Skeletal muscle satellite cell (primary cell): Measurements from ENCODE around the gene EIF2AK3. TPM values are rescaled to one million over a fixed set of nuclear protein-coding genes. Genes with fewer than 3 reads are reported as not detected.

Experiments used
- H3K27me3 ChIP-seq: 2 replicates; pipeline ENCODE4 v1.7.0; 2013; ENCODE audit warnings: low read length; ENCODE audit not compliant: control insufficient read depth, insufficient read depth
- H3K36me3 ChIP-seq: 2 replicates; pipeline ENCODE4 v1.7.0; 2013; ENCODE audit warnings: mild to moderate bottlenecking, control low read depth, low read length; ENCODE audit not compliant: insufficient read depth
- H3K4me1 ChIP-seq: 2 replicates; pipeline ENCODE4 v1.7.0; 2013; ENCODE audit warnings: low read length; ENCODE audit not compliant: control insufficient read depth, insufficient read depth
- H3K4me2 ChIP-seq: 2 replicates; pipeline ENCODE4 v1.7.0; 2013; ENCODE audit warnings: mild to moderate bottlenecking, low read length
- H3K4me3 ChIP-seq: 2 replicates; pipeline ENCODE4 v1.7.0; 2013; ENCODE audit warnings: low read length
- H3K9ac ChIP-seq: 2 replicates; pipeline ENCODE4 v1.7.0; 2013; ENCODE audit warnings: mild to moderate bottlenecking, low read depth, low read length, moderate library complexity
- H3K9me3 ChIP-seq: replicated peaks from 2 replicates; pipeline ENCODE4 v1.7.0; 2013; ENCODE audit warnings: mild to moderate bottlenecking, control low read depth, low read length
- total RNA-seq: library from RNA; depleted of rRNA; stranded (reverse); fragments of >200 nt; gene quantifications from 2 replicates; pipeline ENCODE4 v1.2.3, GENCODE V29; 2012; rRNA removed

Gene EIF2AK3
- total RNA-seq, result 14.0 and 18.5 TPM in 2 replicates

DNA sequence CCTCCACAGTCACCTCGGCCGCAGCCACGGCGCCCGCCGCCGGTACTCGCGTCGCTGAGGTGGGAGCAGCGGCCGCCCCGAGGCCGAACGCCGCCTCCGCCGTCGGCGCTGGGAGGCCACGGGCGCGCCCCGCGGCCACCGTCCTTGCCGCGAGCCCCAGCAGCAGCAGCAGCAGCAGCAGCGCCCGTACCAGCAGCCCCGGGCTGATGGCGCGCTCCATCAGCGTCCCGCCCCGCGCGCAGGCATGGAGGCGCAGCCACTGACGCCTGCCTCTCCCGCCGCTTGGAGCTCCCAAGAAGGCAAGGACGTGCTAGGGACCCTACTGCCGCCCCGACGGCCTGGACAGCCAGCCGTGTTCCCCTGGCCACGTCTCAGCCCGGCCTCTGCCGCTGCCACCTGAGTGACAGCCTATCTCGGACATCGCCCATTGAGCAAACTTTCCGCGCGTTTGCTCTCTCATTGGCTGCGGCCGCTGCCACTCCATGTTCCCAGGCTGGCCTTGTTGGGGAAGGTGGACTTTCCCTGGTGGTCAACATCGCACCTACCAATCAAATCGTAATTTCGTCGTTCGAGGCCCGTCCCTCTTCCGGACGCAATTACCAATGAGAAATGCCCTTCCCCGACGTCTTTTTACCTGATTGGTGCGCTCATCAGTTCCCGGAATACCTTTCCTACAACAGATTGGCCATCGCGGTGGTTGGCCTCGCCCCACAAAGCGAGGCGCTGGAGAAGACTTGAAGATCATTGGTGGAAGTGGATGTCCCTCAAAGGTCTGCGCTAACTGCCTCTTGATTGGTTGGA, at the start of gene EIF2AK3:
EIF2AK3 (minus strand) TSS at position 410 of the 801 bp plus-strand sequence; CDS start at position 220, 190 bp downstream.
- no peaks in the 10 kb centered on the region for H3K27me3 ChIP-seq
- H3K4me1 ChIP-seq, result peaks cover 19% of the 10 kb centered on the region
- H3K4me2 ChIP-seq, result peak within 1 kb of the TSS; percentile 87
- H3K9me3 ChIP-seq, result no peaks in the 10 kb centered on the region
- peak within 1 kb of the TSS; percentile 88 for H3K4me3 ChIP-seq
- H3K36me3 ChIP-seq, result no peaks in the 10 kb centered on the region
- peak within 1 kb of the TSS; percentile 88 for H3K9ac ChIP-seq

GRCh38 chr2:88673363-88673762, 46.1 kb upstream of the EIF2AK3 start:
- H3K4me2 ChIP-seq, result no peak overlapping the region
- H3K9ac ChIP-seq, result no peak overlapping the region
- peaks cover 34% of the 10 kb centered on the region for H3K27me3 ChIP-seq
- H3K36me3 ChIP-seq, result no peaks in the 10 kb centered on the region
- no peaks in the 10 kb centered on the region for H3K9me3 ChIP-seq
- no peak overlapping the region for H3K4me3 ChIP-seq
- H3K4me1 ChIP-seq, result no peaks in the 10 kb centered on the region

- no peak overlapping the region for H3K4me2 ChIP-seq
- H3K27me3 ChIP-seq, result peaks cover 44% of the 10 kb centered on the region
- no peaks in the 10 kb centered on the region for H3K4me1 ChIP-seq
- H3K9me3 ChIP-seq, result no peaks in the 10 kb centered on the region
- H3K36me3 ChIP-seq, result no peaks in the 10 kb centered on the region
- H3K9ac ChIP-seq, result no peak overlapping the region
- no peak overlapping the region for H3K4me3 ChIP-seq
Measured at GRCh38 chr2:88671786-88672427, 44.6 kb upstream of the EIF2AK3 start.

- Histone ChIP-seq H3K4me2 (no peak overlapping the region), H3K36me3 (no peaks in the 10 kb centered on the region), H3K9me3 (no peaks in the 10 kb centered on the region), H3K4me1 (no peaks in the 10 kb centered on the region), H3K9ac (no peak overlapping the region), H3K27me3 (peaks cover 38% of the 10 kb centered on the region), H3K4me3 (no peak overlapping the region)
Measured at GRCh38 chr2:88669482-88670214, 42.4 kb upstream of the EIF2AK3 start.

GRCh38 chr2:88668862-88669261, 41.6 kb upstream of the EIF2AK3 start:
- Histone ChIP-seq H3K9ac (no peak overlapping the region), H3K4me1 (no peaks in the 10 kb centered on the region), H3K4me2 (no peak overlapping the region), H3K36me3 (no peaks in the 10 kb centered on the region), H3K4me3 (no peak overlapping the region), H3K9me3 (no peaks in the 10 kb centered on the region), H3K27me3 (peaks cover 34% of the 10 kb centered on the region)

- no peaks in the 10 kb centered on the region for H3K4me1 ChIP-seq
Measured at GRCh38 chr2:88667219-88667618, 40.0 kb upstream of the EIF2AK3 start.

GRCh38 chr2:88666576-88666975, 39.3 kb upstream of the EIF2AK3 start:
- Histone ChIP-seq H3K4me1 (no peaks in the 10 kb centered on the region), H3K9ac (no peak overlapping the region), H3K9me3 (no peaks in the 10 kb centered on the region)

More at GRCh38 chr2:88667219-88667618, 40.0 kb upstream of the EIF2AK3 start:
- H3K4me2 ChIP-seq, result no peak overlapping the region
- H3K9ac ChIP-seq, result no peak overlapping the region
- H3K9me3 ChIP-seq, result no peaks in the 10 kb centered on the region
- no peaks in the 10 kb centered on the region for H3K36me3 ChIP-seq
- H3K27me3 ChIP-seq, result peaks cover 34% of the 10 kb centered on the region
- no peak overlapping the region for H3K4me3 ChIP-seq

DNA sequence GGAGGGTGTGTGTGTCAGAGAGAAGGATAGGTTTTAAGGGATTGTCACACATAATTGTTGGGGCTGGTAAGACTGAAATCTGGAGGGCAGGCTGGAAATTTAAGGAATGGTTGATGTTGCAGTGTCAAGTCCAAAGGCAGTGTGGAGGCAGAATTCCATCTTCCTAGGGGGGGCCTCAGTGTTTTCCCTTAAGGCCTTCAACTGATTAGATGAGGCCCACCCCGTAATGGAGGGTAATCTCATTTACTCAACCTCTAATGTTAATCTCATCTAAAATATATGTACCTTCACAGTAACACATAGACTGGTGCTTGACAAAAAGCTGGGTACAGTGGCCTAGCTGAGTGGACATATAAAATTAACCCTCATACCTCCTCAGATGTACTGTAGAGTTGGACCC, 33.4 kb upstream of the EIF2AK3 start:
- Histone ChIP-seq H3K4me1 (peaks cover 16% of the 10 kb centered on the region), H3K27me3 (peaks cover 9% of the 10 kb centered on the region), H3K4me2 (no peak overlapping the region), H3K36me3 (no peaks in the 10 kb centered on the region), H3K9ac (no peak overlapping the region), H3K9me3 (no peaks in the 10 kb centered on the region), H3K4me3 (no peak overlapping the region)

More at GRCh38 chr2:88666576-88666975, 39.3 kb upstream of the EIF2AK3 start:
- peaks cover 34% of the 10 kb centered on the region for H3K27me3 ChIP-seq
- H3K4me2 ChIP-seq, result no peak overlapping the region
- H3K36me3 ChIP-seq, result no peaks in the 10 kb centered on the region
- no peak overlapping the region for H3K4me3 ChIP-seq

DNA sequence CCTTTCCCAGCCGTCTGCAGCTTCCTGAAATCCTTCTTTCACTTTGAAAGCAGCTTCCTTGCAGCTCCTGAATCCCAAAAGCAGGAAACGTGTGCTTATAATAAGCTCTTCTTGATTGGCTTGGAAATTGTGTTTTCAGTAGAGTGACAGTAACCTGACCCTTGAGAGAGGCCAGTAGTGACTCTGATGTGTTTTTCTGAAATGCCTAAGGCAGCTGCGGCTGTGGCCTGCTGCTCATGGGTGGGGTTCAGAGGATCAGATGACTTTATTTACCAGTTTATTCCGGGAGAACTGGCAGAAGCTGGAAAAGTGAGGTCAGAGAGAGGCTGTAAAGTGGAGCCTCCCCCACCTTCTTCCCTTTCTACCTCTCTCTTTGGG, 32.3 kb upstream of the EIF2AK3 start:
- Histone ChIP-seq H3K9me3 (no peaks in the 10 kb centered on the region), H3K4me1 (peaks cover 16% of the 10 kb centered on the region), H3K4me2 (peak overlapping the region; percentile 44), H3K27me3 (peaks cover 9% of the 10 kb centered on the region), H3K9ac (peak overlapping the region; percentile 27), H3K36me3 (no peaks in the 10 kb centered on the region), H3K4me3 (no peak overlapping the region)

DNA sequence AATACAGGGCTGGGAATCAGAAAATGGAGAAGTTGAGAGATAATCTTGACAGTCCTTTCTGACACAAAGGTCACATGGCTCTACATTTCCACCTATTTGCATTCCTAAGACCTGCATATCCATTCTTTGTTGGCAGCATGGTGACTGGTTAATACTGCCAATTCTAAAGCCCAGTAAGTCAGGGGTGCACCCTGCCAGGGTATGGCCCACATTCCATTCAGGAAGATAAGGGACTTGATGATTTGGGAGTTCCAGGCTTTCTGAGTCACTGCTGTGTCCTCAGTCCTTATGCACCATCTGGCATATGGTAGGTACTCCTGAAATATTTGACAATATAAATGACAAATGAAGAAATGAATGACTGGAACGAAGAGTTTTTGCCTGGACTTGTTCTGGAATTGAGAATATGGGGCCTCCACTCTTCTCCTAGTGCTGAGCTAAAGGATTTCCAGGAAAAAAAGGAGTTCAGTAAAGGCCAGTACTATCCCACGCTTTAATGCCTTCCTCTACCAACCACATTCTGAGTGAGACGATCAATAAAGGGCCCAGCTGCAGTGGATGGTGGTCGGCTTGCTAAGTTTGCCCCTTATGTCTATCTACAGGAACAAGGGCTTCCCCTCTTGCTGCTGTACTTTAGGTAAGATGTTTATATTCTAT, 31.7 kb upstream of the EIF2AK3 start:
- Histone ChIP-seq H3K4me3 (no peak overlapping the region), H3K9me3 (no peaks in the 10 kb centered on the region), H3K27me3 (peaks cover 9% of the 10 kb centered on the region), H3K4me1 (peaks cover 16% of the 10 kb centered on the region), H3K9ac (peak overlapping the region; percentile 27), H3K4me2 (peak overlapping the region; percentile 44), H3K36me3 (no peaks in the 10 kb centered on the region)

- Histone ChIP-seq H3K27me3 (peaks cover 5% of the 10 kb centered on the region), H3K9ac (no peak overlapping the region)
Measured at GRCh38 chr2:88658326-88658725, 31.1 kb upstream of the EIF2AK3 start.

More at GRCh38 chr2:88658326-88658725, 31.1 kb upstream of the EIF2AK3 start:
- Histone ChIP-seq H3K9me3 (no peaks in the 10 kb centered on the region), H3K36me3 (no peaks in the 10 kb centered on the region), H3K4me2 (peak overlapping the region; percentile 44), H3K4me1 (peaks cover 16% of the 10 kb centered on the region), H3K4me3 (no peak overlapping the region)
